Stimulated activated CD4-positive, alpha-beta T cell treated with anti-CD3 and anti-CD28 coated beads, Interleukin-15, amount 100 ng/mL, for 48 hours (primary cell): Measurements from ENCODE around the gene MAP1LC3B.

Experiments used
- DNase-seq, 2 donors: peaks; one replicate each; pipeline ENCODE4 v3.0.0-alpha.2; 2020; ENCODE audit warnings: low read depth in 2 of 2

MAP1LC3B gene

DNA sequence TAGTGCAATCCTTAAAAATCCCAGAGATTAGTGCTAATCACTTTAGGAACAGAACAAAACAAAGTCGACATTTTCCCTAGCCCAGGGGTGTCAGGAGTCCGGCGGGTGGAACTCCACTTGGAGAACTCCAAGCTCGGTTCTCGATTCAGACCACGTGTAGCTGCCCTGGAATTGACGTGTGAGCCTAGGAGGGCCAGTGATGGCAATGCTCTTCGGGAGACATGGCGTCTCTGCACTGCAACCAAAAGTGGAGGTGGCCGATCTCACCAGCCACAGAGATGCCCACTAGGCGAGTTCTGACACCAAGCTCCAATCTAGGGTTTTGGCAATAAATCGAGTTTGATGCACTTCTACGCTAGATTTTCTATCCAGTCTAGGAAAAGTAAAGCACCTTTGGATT lies 17.6 kb downstream of the MAP1LC3B start:
- no peak for DNase-seq

DNA sequence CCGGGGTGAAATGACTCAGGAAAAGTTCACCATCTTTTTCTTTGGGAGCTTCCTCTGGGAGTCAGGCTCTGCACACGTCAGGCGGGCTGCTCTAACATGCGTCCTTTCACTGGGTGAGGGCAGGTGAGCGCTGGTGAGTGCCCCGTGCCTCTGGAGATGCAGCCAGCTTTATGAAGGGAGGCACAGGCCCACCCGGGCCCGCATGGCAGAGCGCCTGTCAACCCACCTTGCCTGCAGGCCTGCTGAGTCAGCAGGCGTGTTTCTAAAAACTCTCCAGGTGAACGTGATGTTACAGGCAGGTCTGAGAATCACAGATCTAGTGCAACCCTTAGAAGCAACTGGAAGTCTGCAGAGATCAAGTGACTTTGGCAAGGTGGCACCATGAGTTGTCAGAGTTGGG lies 18.4 kb downstream of the MAP1LC3B start:
- no peak for DNase-seq

DNA sequence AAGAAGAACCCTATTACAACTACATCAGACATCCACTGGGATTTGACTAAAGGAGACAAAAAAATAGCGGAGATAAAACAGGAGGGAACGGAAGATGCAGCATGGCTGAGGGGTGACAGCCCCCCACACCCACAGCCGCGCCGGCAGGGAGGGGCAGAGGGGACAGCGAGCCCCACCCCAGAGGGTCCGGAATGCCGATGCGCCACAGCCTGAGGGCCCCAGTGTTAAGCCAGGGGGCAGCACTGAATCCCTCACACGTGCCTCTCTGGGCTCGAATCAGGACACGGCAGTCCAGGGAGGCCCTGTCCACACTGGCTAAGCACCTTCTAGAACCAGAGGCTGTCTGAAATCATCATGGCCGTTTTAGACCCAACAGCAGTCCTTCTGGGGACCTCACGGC lies 18.8 kb downstream of the MAP1LC3B start:
- DNase-seq = no peak

- DNase-seq = no peak
These were observed 19.5 kb downstream of the MAP1LC3B start for GRCh38 chr16:87411375-87412271.

GRCh38 chr16:87412371-87412995 lies 20.3 kb downstream of the MAP1LC3B start:
- DNase-seq = no peak

DNA sequence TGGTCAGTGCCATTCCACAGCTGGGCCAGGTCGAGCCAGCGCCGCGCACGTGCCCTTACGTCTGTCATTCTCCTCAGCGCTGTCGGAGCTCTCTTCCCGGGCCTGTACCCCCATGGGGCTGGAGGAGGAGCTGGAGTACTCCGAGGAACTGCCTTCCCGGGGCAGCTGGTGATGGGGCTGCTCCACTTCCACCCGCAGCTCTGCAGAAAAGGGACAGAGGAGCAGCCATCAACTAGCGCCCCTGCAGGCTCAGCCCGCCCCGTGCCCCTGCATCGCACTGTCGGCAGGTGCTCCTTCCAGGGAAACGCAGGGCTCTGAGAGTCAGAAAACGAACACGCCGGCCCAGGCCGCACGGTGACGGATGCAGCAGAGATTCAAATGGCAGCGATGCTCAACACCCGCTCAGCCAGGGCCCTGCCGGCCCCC lies 20.9 kb downstream of the MAP1LC3B start:
- no peak for DNase-seq

DNA sequence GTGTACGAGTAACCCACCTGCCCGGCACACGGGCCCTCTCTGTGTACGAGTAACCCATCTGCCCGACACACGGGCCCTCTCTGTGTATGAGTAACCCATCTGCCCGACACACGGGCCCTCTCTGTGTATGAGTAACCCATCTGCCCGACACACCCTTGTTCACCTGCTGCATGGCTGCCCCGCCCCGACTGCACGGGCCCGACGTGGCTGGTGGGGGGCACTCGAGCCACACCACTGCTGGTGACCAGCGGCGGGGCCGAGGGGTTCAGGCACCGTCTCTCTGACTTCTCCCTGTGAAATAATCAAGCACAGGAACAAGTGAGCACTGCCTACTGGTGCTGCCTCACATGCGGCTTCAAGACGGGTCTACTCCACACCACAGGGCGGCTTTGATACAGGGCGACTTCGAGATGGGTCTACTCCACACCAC lies 22.1 kb downstream of the MAP1LC3B start:
- DNase-seq = no peak

DNA sequence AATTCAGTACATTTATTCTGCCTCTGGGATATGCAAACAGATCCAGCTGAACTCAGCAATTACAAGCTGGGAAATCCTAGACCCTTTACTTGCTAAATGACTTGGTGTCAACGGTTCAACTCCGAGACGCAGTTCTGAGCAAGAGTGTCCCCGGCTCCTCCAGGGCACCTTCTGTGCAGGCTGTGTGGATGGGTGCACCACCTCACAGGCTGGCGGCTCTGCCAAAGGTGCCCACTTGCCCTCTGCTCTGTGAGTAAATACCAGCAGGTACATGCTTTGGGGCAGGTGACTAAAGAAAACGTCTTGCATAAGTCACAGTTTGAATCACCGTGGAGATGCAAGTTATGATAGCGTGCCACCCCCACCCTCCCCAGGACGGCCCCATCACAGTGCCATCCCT lies 23.3 kb downstream of the MAP1LC3B start:
- no peak for DNase-seq

GRCh38 chr16:87416826-87417527 lies 24.8 kb downstream of the MAP1LC3B start:
- DNase-seq = no peak

DNA sequence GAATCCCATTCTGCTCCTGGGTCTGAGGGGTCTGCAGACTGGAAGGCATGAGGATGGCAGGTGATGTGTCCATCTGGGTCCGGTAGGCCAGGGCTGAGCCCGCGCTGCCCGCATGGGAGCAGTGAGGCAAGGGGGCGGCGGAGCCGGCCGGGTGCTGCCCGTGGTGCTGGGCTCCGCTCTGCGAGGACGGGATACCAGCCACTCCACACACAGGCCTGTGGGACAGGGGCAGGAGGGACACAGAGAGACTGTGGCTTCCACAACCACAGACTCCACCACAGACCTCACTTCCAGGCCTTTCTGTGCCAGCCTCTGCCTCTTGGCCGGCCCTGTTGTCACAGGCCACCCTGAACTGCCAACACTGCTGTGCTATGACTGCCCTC lies 25.4 kb downstream of the MAP1LC3B start:
- no peak for DNase-seq

DNA sequence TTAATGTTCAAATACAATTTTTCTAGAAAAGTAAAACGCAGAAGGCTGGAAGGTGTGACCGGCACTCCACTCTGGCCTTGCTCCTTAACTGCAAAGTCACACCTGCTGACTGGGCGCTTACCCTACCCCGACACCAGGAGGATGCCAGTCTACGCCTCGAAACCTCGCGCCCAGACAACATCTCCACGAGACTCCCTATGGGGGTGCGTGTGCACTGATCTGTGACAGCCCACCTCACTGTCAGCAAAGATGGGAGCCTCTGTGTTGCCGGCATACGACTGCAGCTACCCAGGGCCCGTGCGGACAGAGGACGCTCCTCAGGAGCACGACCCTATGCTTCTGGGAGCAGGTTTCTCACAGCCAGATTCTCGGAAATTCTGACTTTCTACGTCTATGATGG lies 26.1 kb downstream of the MAP1LC3B start:
- no peak for DNase-seq

- no peak for DNase-seq
These were observed 26.5 kb downstream of the MAP1LC3B start for GRCh38 chr16:87418644-87419043.

- no peak for DNase-seq
These were observed 28.2 kb downstream of the MAP1LC3B start for GRCh38 chr16:87420026-87421002.

DNA sequence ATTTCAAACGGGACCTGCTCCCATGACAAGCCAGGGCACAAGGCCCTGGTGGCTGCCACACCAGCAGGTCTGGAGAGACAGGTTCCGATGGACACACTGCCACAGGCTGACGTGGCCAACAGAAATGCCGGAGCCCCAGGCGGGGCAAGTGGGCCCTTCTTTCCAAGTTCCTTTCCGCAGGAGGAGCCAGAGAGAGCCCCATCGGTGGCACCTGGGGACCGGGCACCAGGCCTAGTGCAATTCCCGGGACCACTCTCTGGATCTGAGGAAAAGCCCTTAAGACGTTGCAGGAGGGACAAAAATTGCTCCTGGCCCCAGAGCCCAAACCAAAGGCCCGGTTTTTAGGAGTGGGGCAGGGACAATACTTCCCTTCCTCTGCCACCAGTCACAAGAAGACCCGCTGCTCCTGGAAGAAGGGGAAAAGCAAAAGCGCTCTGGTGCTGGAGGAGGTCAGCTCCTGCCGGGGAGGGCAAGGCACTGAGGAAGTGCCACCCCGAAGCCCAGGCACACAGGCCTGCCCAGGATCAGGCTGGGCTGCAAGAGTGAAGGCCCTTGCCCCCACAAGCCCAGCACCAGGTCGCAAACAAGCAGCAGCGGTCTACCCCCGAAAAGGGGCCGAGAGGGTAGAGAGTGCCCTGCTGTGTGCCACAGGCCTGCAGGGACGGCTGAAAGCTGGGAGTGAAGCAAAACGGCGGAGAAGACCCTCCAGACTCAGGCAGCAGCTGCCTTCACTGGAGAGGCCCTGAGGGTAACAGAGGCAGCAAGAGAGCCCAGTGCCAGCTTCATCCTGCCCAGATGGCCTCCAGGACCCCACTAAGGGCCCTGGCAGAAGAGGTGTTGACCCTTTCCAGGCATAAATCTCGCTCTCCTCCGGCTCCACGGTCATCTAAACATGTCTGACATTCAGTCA lies 29.1 kb downstream of the MAP1LC3B start:
- no peak for DNase-seq

- DNase-seq = no peak
These were observed 30.0 kb downstream of the MAP1LC3B start for GRCh38 chr16:87422106-87422505.

- no peak for DNase-seq
These were observed 31.3 kb downstream of the MAP1LC3B start for GRCh38 chr16:87423429-87423828.

DNA sequence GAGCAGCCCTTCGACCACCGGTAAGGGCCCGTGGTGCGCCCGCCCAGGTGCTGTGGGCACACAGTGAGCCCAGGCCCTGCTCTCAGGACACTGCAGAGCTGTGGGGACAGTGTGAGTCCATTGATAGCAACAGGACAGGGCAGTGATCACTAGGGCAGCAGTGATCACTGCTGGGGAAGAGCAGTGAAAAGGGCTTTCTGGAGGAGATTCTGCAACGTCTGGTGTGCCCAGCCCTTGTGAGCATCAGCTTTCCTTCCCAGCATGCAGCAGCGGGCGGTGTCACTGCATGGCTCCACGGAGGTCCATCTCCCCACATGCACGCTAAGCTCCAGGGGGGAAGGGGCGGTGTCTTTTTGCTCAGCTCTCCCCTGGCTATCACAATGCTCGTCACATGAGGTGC lies 32.1 kb downstream of the MAP1LC3B start:
- no peak for DNase-seq

- DNase-seq = no peak
These were observed 33.8 kb downstream of the MAP1LC3B start for GRCh38 chr16:87425941-87426340.

DNA sequence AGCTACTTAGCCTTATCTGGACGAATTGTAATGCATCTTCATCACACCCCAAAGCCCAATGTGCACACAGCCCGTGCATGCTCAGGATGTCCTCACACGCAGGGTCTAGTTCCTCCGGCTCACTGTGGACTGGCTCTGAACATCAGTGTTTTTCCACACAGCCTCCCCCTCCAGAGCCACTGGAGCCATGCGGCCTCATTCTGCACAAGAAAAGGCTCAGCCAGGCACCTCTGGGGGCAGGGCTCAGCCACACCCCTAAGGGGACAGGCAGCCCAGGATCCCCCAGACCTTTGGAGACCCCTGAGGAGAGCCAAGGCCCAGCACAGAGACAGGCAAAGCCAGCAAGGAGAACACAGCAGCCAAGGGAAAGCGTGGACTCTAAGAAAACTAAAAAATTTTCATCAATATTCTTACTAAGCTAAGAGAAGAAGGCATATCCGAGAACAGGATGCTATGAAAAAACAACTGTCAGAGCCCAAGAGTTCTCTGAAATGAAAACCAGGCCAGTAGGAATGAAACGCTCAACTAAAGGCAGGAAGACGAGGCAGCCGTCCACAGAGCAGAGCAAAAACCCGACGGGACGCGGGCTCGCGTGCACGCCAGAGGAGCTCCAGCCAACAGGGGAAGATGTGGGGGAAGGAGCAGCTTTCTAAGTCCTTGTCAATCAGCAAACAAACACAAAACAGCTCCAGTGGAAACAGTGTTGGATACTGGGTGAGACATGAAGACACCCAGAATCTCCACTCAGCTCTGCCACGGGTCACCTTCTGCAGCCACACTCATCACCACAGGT lies 34.5 kb downstream of the MAP1LC3B start:
- DNase-seq = no peak

DNA sequence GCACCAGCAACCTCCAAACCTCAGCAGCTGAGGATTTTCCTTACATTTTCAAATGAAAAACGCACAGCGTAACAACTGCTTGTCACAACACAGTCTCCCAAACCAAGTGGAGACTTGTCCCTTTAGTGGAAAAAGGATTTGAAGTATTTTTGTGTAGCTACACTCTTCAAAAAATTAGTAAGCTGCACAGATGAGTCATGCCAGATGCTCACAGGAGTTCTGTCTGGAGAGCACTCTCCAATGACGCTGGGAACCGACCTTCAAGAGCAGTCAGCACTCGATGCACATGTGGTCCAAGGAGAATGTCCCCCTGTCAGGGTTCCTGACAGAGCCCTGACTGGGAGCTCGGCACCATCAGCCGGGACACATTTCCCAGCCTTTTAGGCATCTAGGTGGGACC lies 39.8 kb downstream of the MAP1LC3B start:
- no peak for DNase-seq
